Esophagus muscularis mucosa (tissue), 4 donors: Measurements from ENCODE around the gene CEMP1. TPM values are rescaled to one million over a fixed set of nuclear protein-coding genes. Genes with fewer than 3 reads are reported as not detected.

Source experiments
- DNase-seq: peaks from one replicate; pipeline ENCODE4 v3.0.0-alpha.2; 2017; ENCODE audit errors: extremely low spot score
- H3K27ac ChIP-seq, 4 donors: fragments of 200-600 bp; sonication (generic); replicated peaks in 1 of 4; 1 replicate in 3 of 4; 2 replicates in 1 of 4; pipeline ENCODE4 v1.5.1; 2016 to 2019; ENCODE audit warnings: mild to moderate bottlenecking in 1 of 4
- H3K27me3 ChIP-seq, 4 donors: fragments of 200-600 bp; sonication (generic); one replicate each; pipeline versions ENCODE4 v1.5.1 to v1.6.0; 2016 to 2019
- H3K36me3 ChIP-seq, 4 donors: fragments of 200-600 bp; sonication (generic); one replicate each; pipeline ENCODE4 v1.5.1; 2016 to 2019
- H3K4me1 ChIP-seq, 4 donors: fragments of 200-600 bp; sonication (generic); one replicate each; pipeline ENCODE4 v1.5.1; 2016 to 2019
- H3K4me3 ChIP-seq, 4 donors: fragments of 200-600 bp; sonication (generic); 1 replicate in 2 of 4; 2 replicates in 2 of 4; pipeline ENCODE4 v1.5.1; 2016 to 2019; ENCODE audit warnings: mild to moderate bottlenecking in 4 of 4, moderate library complexity in 1 of 4
- H3K9me3 ChIP-seq, 4 donors: fragments of 200-600 bp; sonication (generic); 1 replicate in 3 of 4; 2 replicates in 1 of 4; pipeline ENCODE4 v1.5.1; 2016 to 2019
- EP300 ChIP-seq: sonication (generic); formaldehyde crosslinking; IDR thresholded peaks from one replicate; pipeline ENCODE4 v1.6.1; 2017; ENCODE audit warnings: antibody characterized with exemption
- POLR2A ChIP-seq: fragments of 450-650 bp; IDR thresholded peaks from one replicate; pipeline ENCODE4 v1.6.1; 2017; ENCODE audit warnings: antibody characterized with exemption, moderate library complexity, mild to moderate bottlenecking, low read depth
- POLR2AphosphoS5 ChIP-seq, 2 donors: sonication (generic); formaldehyde crosslinking; IDR thresholded peaks; one replicate each; pipeline ENCODE4 v1.6.1; 2017; ENCODE audit warnings: antibody characterized with exemption in 2 of 2
- WGBS: methylation state at CpG from one replicate; pipeline ENCODE4 v1.1.5; 2018; 5-methylcytosine and 5-hydroxymethylcytosine counted together
- intact Hi-C: fragments of 100-400 bp; cut with DNase I; formaldehyde crosslinking; loops from one replicate; pipeline ENCODE4 v1.15.1; 2023
- total RNA-seq, 4 donors: library from RNA; depleted of rRNA; stranded (reverse); fragments of >200 nt; gene quantifications; one replicate each; pipeline versions ENCODE4 v1.1.0 to v1.2.1, GENCODE V29; 2016
- TF ChIP-seq, protein P1 (sequence below), 3 experiments: fragments of 200-600 bp in 2 of 3; fragments of 450-650 bp in 1 of 3; sonication (generic) in 2 of 3; IDR thresholded peaks; one replicate each; pipeline ENCODE4 v1.5.1; 2017 to 2019; ENCODE audit warnings: antibody characterized with exemption in 3 of 3, mild to moderate bottlenecking in 2 of 3, moderate library complexity in 1 of 3

The CEMP1 gene
- total RNA-seq, 4 donors from 2014 or later: not detected

DNA sequence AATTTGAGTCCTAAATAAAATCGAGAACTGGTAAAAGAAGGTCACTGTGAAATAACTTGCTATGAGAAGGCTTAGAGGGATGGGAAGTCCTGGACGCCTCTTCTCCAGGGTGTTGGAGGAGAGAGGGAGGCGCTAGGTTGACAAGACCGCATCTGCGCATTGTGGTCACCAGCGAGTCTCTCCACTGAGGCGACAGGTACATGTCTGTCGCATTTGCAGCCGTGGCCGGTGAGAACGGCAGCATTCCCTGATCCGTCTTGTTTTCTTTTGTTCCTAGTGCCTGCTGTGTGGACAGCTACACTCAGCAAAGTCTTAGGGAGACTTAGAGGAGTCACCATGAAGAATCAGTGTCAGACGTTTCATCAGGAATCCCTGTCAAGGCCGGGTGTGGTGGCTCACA, 25.5 kb downstream of the CEMP1 start:
- Histone ChIP-seq H3K9me3 (no peaks in the 10 kb centered on the region), H3K27ac (no peak overlapping the region), H3K4me3 (no peak overlapping the region), H3K36me3 (peaks cover 0 to 3% (median 0%) of the 10 kb centered on the region in 4 donors), H3K4me1 (peaks cover 18 to 24% (median 22%) of the 10 kb centered on the region in 4 donors), H3K27me3 (no peaks in the 10 kb centered on the region)
- no peak for DNase-seq
- TF ChIP-seq POLR2AphosphoS5 (IDR thresholded peaks at IDR 0.05) (no peak), EP300 (no peak), POLR2A (no peak)
- TF ChIP-seq, protein P1, sequence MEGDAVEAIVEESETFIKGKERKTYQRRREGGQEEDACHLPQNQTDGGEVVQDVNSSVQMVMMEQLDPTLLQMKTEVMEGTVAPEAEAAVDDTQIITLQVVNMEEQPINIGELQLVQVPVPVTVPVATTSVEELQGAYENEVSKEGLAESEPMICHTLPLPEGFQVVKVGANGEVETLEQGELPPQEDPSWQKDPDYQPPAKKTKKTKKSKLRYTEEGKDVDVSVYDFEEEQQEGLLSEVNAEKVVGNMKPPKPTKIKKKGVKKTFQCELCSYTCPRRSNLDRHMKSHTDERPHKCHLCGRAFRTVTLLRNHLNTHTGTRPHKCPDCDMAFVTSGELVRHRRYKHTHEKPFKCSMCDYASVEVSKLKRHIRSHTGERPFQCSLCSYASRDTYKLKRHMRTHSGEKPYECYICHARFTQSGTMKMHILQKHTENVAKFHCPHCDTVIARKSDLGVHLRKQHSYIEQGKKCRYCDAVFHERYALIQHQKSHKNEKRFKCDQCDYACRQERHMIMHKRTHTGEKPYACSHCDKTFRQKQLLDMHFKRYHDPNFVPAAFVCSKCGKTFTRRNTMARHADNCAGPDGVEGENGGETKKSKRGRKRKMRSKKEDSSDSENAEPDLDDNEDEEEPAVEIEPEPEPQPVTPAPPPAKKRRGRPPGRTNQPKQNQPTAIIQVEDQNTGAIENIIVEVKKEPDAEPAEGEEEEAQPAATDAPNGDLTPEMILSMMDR (IDR thresholded peaks at IDR 0.05): no peak
- WGBS: 89% methylated on average over 11 of the region's 14 CpGs
- intact Hi-C loops: loop anchor here (10.0 kb wide), 1 partner anchor 241 kb away; the partner anchor contains the start of gene RNPS1

DNA sequence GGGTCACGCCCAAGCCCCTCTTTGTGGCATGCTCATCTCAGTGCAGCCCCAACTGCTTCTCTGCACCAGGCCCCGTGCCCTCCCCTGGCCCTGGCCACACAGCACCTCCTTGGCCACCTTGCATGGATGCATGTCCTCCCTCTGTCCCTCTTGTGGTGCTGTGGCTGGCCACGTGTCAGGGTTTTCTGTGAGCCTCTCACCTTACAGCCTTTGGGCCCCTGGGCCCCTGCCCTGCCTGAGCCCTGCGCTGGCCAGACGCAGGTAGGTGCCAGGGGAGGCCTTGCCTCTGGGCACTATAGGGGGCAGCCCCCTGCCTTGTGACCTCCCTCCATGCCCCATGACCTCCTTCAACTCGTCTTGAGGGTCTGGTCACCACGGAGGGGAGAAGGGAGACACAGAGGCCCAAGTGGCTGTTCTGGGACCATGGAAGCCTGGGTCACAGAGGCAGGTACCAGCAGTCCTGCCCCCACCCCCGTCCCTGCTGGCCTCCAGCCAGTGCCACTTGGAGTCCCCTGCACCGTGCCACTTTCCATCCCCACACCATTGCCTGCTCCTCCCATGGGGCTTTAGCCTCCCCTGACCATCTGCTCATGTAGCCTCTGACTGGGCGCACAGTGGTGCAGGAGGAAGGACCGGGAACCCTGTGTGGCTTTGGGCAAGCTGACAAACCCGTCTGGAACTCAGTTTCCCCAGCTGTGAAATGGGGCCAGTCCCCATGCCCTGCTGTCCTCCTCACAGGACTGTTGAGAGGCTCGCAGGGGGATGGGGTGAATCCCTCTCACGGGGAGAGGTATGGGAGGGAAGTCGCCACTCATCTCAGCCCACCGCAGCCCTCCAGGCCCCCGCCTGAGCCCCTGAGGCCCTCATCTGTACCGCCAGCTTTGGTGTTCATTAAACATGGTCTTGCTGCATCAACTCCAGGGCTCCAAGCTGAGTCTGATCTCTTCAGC, 29.0 kb downstream of the CEMP1 start:
- no peak for DNase-seq
- H3K4me1 ChIP-seq: peaks cover 37 to 43% (median 41%) of the 10 kb centered on the region in 4 donors
- peaks cover 0 to 31% (median 17%) of the 10 kb centered on the region in 4 donors for H3K36me3 ChIP-seq
- no peaks in the 10 kb centered on the region for H3K27me3 ChIP-seq
- H3K27ac ChIP-seq: peak overlapping the region in 2 of 4 donors; percentile 53 to 59
- TF ChIP-seq POLR2AphosphoS5 (IDR thresholded peaks at IDR 0.05) (no peak), POLR2A (no peak), EP300 (no peak)
- TF ChIP-seq, protein P1 (IDR thresholded peaks at IDR 0.05): no peak
- H3K4me3 ChIP-seq: peak overlapping the region in 1 of 4 donors; percentile 40
- WGBS: 62% methylated on average over 6 of the region's 18 CpGs
- intact Hi-C loops: loop anchor here (2.0 to 10.0 kb wide), 4 partner anchors 45 to 237 kb away; partner anchors contain the start of genes ABCA3, CCNF and RNPS1
- no peaks in the 10 kb centered on the region for H3K9me3 ChIP-seq

DNA sequence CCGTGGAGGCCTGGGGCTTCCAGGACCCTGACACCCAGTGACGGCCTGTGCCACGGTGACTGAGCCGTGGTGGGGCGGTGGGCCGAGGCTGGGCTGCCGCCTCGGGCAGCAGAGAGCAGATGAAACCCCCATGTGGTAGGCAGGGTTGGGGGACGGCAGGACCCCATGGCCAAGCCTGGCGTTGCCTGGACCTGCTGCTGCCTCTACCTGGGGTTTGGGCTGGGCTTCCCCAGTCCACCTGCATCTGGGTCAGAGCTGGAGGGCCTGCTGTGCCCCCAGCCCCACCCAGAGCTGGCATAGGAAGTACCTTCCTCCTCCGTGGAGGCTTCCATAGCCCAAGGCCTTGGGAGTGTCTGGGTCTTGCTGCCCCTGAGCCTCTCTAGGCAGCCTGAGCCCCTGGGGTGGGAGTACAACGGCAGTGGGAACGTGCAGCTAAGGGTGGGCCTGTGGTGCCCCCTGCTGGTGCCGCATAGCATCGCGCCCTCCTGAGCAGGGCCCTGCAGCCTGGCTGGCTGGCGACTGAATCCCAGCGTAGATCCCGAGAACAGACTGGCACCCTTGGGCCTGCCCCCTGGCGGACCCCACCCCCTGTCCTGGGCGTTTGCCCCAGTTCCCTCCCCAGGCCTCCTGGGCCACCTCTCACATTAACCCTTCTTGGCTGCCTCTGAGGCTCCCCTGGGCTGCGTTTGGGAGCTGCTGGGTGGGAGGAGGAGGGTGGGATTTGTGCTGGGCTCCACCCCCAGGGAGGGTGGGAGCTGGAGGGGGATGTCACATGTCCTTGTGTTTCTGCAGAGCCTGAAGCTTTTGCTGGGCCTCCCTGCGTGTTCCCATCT, 30.1 kb downstream of the CEMP1 start:
- Histone ChIP-seq H3K4me3 (peak overlapping the region; percentile 36 to 52 (median 40)), H3K9me3 (no peaks in the 10 kb centered on the region), H3K27me3 (no peaks in the 10 kb centered on the region), H3K36me3 (peaks cover 10 to 42% (median 28%) of the 10 kb centered on the region in 4 donors), H3K27ac (peak overlapping the region in 3 of 4 donors; percentile 52 to 59 (median 53)), H3K4me1 (peaks cover 42 to 48% (median 45%) of the 10 kb centered on the region in 4 donors)
- intact Hi-C loops: loop anchor here (2.0 to 10.0 kb wide), 4 partner anchors 44 to 236 kb away; partner anchors contain the start of genes ABCA3, CCNF and RNPS1
- DNase-seq: peak; percentile 96
- WGBS: 10% methylated on average over 2 of the region's 23 CpGs
- TF ChIP-seq EP300 (no peak), POLR2A (peak; percentile 22), POLR2AphosphoS5 (IDR thresholded peaks at IDR 0.05) (peak in 1 of 2 donors; percentile 59)
- TF ChIP-seq, protein P1 (IDR thresholded peaks at IDR 0.05): peak in 2 of 3 experiments; percentile 96 to 97

DNA sequence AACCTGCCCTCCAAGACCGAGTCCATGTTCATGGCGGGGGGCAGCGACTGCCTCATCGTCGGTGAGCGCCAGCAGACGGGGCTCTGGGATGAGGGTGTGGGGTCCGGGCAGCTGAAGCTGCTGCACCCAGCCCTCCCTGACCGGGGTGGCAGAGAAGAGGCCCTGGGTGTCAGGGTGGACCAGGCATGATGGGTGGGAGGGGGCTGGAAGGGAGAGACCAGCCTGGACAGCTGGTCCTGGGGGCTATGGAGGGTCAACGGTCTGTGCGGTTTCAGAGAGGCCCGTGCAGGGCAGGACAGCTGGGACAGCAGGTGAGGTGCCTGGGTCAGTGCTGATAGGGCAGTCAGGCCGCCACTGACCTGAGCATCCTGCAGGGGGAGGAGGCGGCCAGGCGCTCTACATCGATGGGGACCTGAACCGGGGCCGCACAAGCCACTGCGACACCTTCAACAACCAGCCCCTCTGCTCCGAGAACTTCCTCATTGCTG, 30.7 kb downstream of the CEMP1 start:
- H3K27ac ChIP-seq: no peak overlapping the region
- peaks cover 13 to 46% (median 30%) of the 10 kb centered on the region in 4 donors for H3K36me3 ChIP-seq
- DNase-seq: no peak
- H3K4me1 ChIP-seq: peaks cover 42 to 48% (median 45%) of the 10 kb centered on the region in 4 donors
- H3K27me3 ChIP-seq: no peaks in the 10 kb centered on the region
- TF ChIP-seq EP300 (no peak), POLR2AphosphoS5 (IDR thresholded peaks at IDR 0.05) (no peak)
- TF ChIP-seq, protein P1 (IDR thresholded peaks at IDR 0.05): no peak
- no peaks in the 10 kb centered on the region for H3K9me3 ChIP-seq
- WGBS: 89% methylated on average over 8 of the region's 20 CpGs
- intact Hi-C loops: loop anchor here (2.0 to 10.0 kb wide), 4 partner anchors 43 to 236 kb away; partner anchors contain the start of genes ABCA3, CCNF and RNPS1
- H3K4me3 ChIP-seq: no peak overlapping the region
